SK-N-SH treated with all-trans-retinoic acid at 6 μM for 48 hours (cell line): ENCODE measurements around the gene DBX1.

Source experiments
- ATAC-seq: fragments of 200-7000 bp; cut with Tn5 transposase; 3 replicates; pipeline ENCODE4 v1.9.1; 2020; ENCODE audit warnings: mild to moderate bottlenecking, moderate library complexity
- ARNTL ChIP-seq: fragments of 450-650 bp; formaldehyde crosslinking; IDR thresholded peaks from 2 replicates; pipeline ENCODE4 v1.5.0; 2020; ENCODE audit warnings: low read depth, mild to moderate bottlenecking, moderate library complexity, borderline replicate concordance
- BACH2 ChIP-seq: fragments of 250-450 bp; sonication (Bioruptor Pico); IDR thresholded peaks from 2 replicates; pipeline ENCODE4 v1.9.0; 2021; ENCODE audit warnings: mild to moderate bottlenecking, borderline replicate concordance
- ESRRG ChIP-seq: fragments of 250-450 bp; sonication (Bioruptor Pico); IDR thresholded peaks from 2 replicates; pipeline ENCODE4 v1.6.1; 2021; ENCODE audit warnings: mild to moderate bottlenecking
- ISL1 ChIP-seq: fragments of 250-450 bp; sonication (Bioruptor Pico); IDR thresholded peaks from 2 replicates; pipeline ENCODE4 v2.1.2; 2022; ENCODE audit warnings: mild to moderate bottlenecking, moderate library complexity
- OSR1 ChIP-seq: fragments of 250-450 bp; sonication (Bioruptor Pico); IDR thresholded peaks from 2 replicates; pipeline ENCODE4 v1.8.0; 2022; ENCODE audit warnings: moderate library complexity, mild to moderate bottlenecking, inconsistent platforms
- PPARA ChIP-seq: fragments of 250-450 bp; sonication (Bioruptor Pico); IDR thresholded peaks from 2 replicates; pipeline ENCODE4 v1.5.0; 2020; ENCODE audit warnings: mild to moderate bottlenecking, borderline replicate concordance
- SNAI2 ChIP-seq: fragments of 250-450 bp; sonication (Bioruptor Pico); IDR thresholded peaks from 2 replicates; pipeline ENCODE4 v1.5.0; 2020; ENCODE audit warnings: mild to moderate bottlenecking, moderate library complexity
- ZC3H10 ChIP-seq: fragments of 250-450 bp; sonication (Bioruptor Pico); IDR thresholded peaks from 2 replicates; pipeline ENCODE4 v1.5.1; 2021; ENCODE audit warnings: mild to moderate bottlenecking, moderate library complexity
- ZFP3 ChIP-seq: fragments of 250-450 bp; sonication (Bioruptor Pico); IDR thresholded peaks from 2 replicates; pipeline ENCODE4 v1.5.0; 2020; ENCODE audit warnings: mild to moderate bottlenecking, moderate library complexity
- ZNF70 ChIP-seq: fragments of 450-650 bp; formaldehyde crosslinking; IDR thresholded peaks from 2 replicates; pipeline ENCODE4 v1.5.0; 2020; ENCODE audit warnings: mild to moderate bottlenecking, moderate library complexity

DBX1 gene

DNA sequence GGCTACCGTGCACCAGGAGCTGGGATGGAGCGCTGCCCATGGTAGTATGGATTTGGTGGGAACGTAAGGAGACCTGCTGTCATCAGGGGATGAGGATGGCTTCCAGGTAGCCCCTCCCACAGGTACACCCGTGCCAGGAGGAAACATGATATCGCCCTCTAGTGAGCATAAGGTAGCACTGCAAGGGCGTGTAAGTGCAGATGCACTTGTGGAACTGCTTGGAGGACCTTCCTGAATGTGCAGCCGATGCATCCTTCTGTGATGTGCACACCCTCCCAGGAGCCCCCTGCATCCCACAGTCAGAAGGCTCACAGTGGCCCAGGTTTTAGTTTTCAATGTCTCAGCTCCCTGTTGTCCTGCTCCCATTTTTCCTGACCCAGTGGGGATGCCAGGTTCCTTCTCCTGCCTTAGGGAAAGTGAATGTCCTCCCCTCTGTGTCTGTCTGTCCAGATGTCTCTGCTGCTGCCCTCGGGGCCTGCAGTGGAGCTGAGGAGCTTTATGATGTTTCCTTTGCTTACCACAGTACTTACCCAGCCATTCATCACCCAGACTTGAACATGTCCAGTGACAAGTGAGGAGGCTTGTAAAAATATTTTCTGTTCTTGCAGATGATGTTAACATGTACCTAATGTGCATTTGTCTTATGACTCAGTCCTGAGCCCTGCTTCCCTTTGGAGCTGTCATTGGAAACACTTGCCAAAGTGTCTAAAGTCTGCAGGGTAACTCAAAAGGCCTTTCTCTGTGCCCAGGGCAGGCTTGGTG is 49.2 kb downstream of the DBX1 start:
- ATAC-seq, result peak; percentile 57
- TF ChIP-seq SNAI2 (CRISPR knock-in tag) (no peak), ISL1 (peak; percentile 46)
- TF ChIP-seq, all 23 proteins: peak for 1

GRCh38 chr11:20109731-20110445 is 50.4 kb downstream of the DBX1 start:
- TF ChIP-seq OSR1 (CRISPR knock-in tag) (no peak), ARNTL (CRISPR knock-in tag) (no peak), ZNF70 (CRISPR knock-in tag) (no peak), PPARA (CRISPR knock-in tag) (no peak), BACH2 (CRISPR knock-in tag) (no peak), ESRRG (CRISPR knock-in tag) (no peak), ZC3H10 (CRISPR knock-in tag) (no peak), ZFP3 (CRISPR knock-in tag) (no peak)
- no peak for ATAC-seq
